Loucy (cell line): Measurements from ENCODE around the gene MAPK8IP2.

Source experiments
- H2AFZ ChIP-seq: fragments of 200-600 bp; sonication (generic); 2 replicates; pipeline ENCODE4 v1.6.0; 2016; ENCODE audit warnings: antibody characterized with exemption, mild to moderate bottlenecking, low read length, moderate library complexity
- H3F3A ChIP-seq: fragments of 200-600 bp; 2 replicates; pipeline ENCODE4 v1.6.0; 2016; ENCODE audit warnings: antibody characterized with exemption, low read depth, mild to moderate bottlenecking
- H3K27me3 ChIP-seq: fragments of 200-600 bp; sonication (generic); 2 replicates; pipeline ENCODE4 v1.6.1; 2014; ENCODE audit warnings: low read length, mild to moderate bottlenecking; ENCODE audit not compliant: insufficient read depth, poor library complexity, severe bottlenecking
- H3K36me3 ChIP-seq: fragments of 200-600 bp; sonication (generic); 2 replicates; pipeline ENCODE4 v1.6.1; 2016; ENCODE audit warnings: low read length; ENCODE audit not compliant: insufficient read depth
- H3K4me1 ChIP-seq: fragments of 200-600 bp; sonication (generic); 2 replicates; pipeline ENCODE4 v1.5.1; 2014; ENCODE audit warnings: low read length, mild to moderate bottlenecking; ENCODE audit not compliant: insufficient read depth, poor library complexity, severe bottlenecking
- H3K4me2 ChIP-seq: fragments of 200-600 bp; sonication (generic); 2 replicates; pipeline ENCODE4 v1.6.0; 2014; ENCODE audit warnings: antibody characterized with exemption, low read length, low read depth, mild to moderate bottlenecking; ENCODE audit not compliant: poor library complexity, severe bottlenecking
- H3K4me3 ChIP-seq: fragments of 200-600 bp; sonication (generic); 2 replicates; pipeline ENCODE4 v1.5.1; 2014; ENCODE audit warnings: low read length, mild to moderate bottlenecking, mixed read lengths; ENCODE audit not compliant: poor library complexity, severe bottlenecking
- H3K79me2 ChIP-seq: fragments of 200-600 bp; sonication (generic); 2 replicates; pipeline ENCODE4 v1.6.1; 2014; ENCODE audit warnings: low read length; ENCODE audit not compliant: insufficient read depth
- H3K9ac ChIP-seq: fragments of 200-600 bp; sonication (generic); 2 replicates; pipeline ENCODE4 v1.6.0; 2014; ENCODE audit warnings: mild to moderate bottlenecking, low read depth, low read length, moderate library complexity; ENCODE audit not compliant: poor library complexity, severe bottlenecking
- H3K9me2 ChIP-seq: fragments of 200-600 bp; sonication (generic); replicated peaks from 2 replicates; pipeline ENCODE4 v1.6.1; 2016; ENCODE audit warnings: low read depth, low read length, mixed read lengths
- H3K9me3 ChIP-seq: fragments of 200-600 bp; sonication (generic); 2 replicates; pipeline ENCODE4 v1.6.1; 2014; ENCODE audit warnings: mild to moderate bottlenecking, antibody characterized with exemption, low read length, low read depth; ENCODE audit not compliant: insufficient read depth
- H4K20me1 ChIP-seq: fragments of 200-600 bp; sonication (generic); 2 replicates; pipeline ENCODE4 v1.6.0; 2014; ENCODE audit warnings: antibody characterized with exemption, low read length, mild to moderate bottlenecking; ENCODE audit not compliant: insufficient read depth, poor library complexity, severe bottlenecking
- EZH2phosphoT487 ChIP-seq: fragments of 200-600 bp; IDR thresholded peaks from 2 replicates; pipeline ENCODE4 v1.6.1; 2018; ENCODE audit warnings: antibody characterized with exemption, mild to moderate bottlenecking, moderate library complexity, borderline replicate concordance
- TF ChIP-seq, protein P1 (sequence below): fragments of 200-600 bp; sonication (generic); conservative IDR thresholded peaks from 2 replicates; pipeline ENCODE4 v1.5.1; 2014; ENCODE audit warnings: mild to moderate bottlenecking, antibody characterized with exemption, low read length

Gene MAPK8IP2

GRCh38 chr22:50605613-50606074, 5.1 kb downstream of the MAPK8IP2 start:
- Histone ChIP-seq H3K36me3 (no peaks in the 10 kb centered on the region), H3K9me2 (no peaks in the 10 kb centered on the region), H4K20me1 (no peaks in the 10 kb centered on the region), H3F3A (no peaks in the 10 kb centered on the region), H3K79me2 (no peaks in the 10 kb centered on the region), H2AFZ (no peak overlapping the region), H3K4me1 (no peaks in the 10 kb centered on the region), H3K4me3 (no peak overlapping the region), H3K27me3 (no peaks in the 10 kb centered on the region), H3K4me2 (no peak overlapping the region), H3K9me3 (no peaks in the 10 kb centered on the region), H3K9ac (no peak overlapping the region)
- TF ChIP-seq, protein P1, sequence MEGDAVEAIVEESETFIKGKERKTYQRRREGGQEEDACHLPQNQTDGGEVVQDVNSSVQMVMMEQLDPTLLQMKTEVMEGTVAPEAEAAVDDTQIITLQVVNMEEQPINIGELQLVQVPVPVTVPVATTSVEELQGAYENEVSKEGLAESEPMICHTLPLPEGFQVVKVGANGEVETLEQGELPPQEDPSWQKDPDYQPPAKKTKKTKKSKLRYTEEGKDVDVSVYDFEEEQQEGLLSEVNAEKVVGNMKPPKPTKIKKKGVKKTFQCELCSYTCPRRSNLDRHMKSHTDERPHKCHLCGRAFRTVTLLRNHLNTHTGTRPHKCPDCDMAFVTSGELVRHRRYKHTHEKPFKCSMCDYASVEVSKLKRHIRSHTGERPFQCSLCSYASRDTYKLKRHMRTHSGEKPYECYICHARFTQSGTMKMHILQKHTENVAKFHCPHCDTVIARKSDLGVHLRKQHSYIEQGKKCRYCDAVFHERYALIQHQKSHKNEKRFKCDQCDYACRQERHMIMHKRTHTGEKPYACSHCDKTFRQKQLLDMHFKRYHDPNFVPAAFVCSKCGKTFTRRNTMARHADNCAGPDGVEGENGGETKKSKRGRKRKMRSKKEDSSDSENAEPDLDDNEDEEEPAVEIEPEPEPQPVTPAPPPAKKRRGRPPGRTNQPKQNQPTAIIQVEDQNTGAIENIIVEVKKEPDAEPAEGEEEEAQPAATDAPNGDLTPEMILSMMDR: no peak
- no peak for TF ChIP-seq EZH2phosphoT487

GRCh38 chr22:50606165-50606945, 5.8 kb downstream of the MAPK8IP2 start:
- Histone ChIP-seq H3K79me2 (no peaks in the 10 kb centered on the region), H3K9me3 (no peaks in the 10 kb centered on the region), H3K36me3 (no peaks in the 10 kb centered on the region), H3K4me3 (no peak overlapping the region), H3K9me2 (no peaks in the 10 kb centered on the region), H3K4me1 (no peaks in the 10 kb centered on the region), H3K27me3 (no peaks in the 10 kb centered on the region), H3K9ac (no peak overlapping the region), H2AFZ (no peak overlapping the region), H3F3A (no peaks in the 10 kb centered on the region), H3K4me2 (no peak overlapping the region), H4K20me1 (no peaks in the 10 kb centered on the region)
- TF ChIP-seq, protein P1: peak; percentile 44
- TF ChIP-seq EZH2phosphoT487: no peak

DNA sequence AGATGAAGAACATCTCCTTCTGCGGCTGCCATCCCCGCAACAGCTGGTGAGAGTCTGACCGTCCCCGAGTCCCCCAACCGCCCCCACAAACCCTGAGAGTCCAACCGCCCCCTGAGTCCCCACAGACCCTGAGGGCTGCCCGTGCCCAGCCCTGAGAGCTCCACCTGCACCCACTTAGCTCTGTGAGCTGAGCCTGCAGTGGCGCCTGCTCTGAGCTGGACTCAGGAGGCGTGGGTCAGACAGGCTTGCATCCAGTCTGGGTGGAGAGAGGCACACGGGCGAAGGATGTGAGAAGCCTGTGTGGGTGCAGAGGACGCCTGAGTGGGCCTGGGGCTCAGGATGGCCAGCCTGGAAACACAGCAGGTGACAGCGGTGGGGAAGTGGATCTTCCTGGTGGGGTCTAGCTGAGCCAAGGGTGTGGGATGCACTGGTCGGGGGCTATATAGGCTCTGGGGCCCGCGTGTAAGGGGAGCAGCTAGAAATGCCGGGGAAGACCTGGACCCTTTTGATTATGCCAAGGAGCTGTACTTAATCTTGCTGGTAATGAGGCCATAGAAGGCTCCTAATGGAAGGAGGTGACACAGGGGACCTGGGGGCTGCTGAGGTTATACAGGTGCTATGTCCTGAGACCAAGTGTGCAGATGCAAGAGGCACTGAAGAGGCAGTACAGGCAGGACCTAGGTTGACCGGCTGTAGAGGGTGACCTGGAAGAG, 6.5 kb downstream of the MAPK8IP2 start:
- TF ChIP-seq EZH2phosphoT487: no peak
- TF ChIP-seq, protein P1: no peak
- Histone ChIP-seq H3K4me1 (no peaks in the 10 kb centered on the region), H3F3A (no peaks in the 10 kb centered on the region), H4K20me1 (no peaks in the 10 kb centered on the region), H3K4me3 (no peak overlapping the region), H3K9me3 (no peaks in the 10 kb centered on the region), H2AFZ (no peak overlapping the region), H3K9me2 (no peaks in the 10 kb centered on the region), H3K36me3 (no peaks in the 10 kb centered on the region), H3K79me2 (no peaks in the 10 kb centered on the region), H3K4me2 (no peak overlapping the region), H3K27me3 (no peaks in the 10 kb centered on the region), H3K9ac (no peak overlapping the region)
